DMS153 (cell line): ENCODE measurements around the gene ARSA.

ENCODE experiments used
- DNase-seq: peaks from one replicate; lab custom pipeline; 2025; lab: John Stamatoyannopoulos, UW

ARSA gene

GRCh38 chr22:50604256-50605001 is 23.5 kb downstream of the ARSA start:
- no peak for DNase-seq

GRCh38 chr22:50603511-50604255 is 24.3 kb downstream of the ARSA start:
- DNase-seq = no peak

- no peak for DNase-seq
Observed at GRCh38 chr22:50602338-50602700, 25.6 kb downstream of the ARSA start.

GRCh38 chr22:50601669-50602337 is 26.1 kb downstream of the ARSA start:
- no peak for DNase-seq

- no peak for DNase-seq
Observed at GRCh38 chr22:50600967-50601668, 26.8 kb downstream of the ARSA start.

- DNase-seq = no peak
Observed at GRCh38 chr22:50600538-50600937, 27.4 kb downstream of the ARSA start, which contains the start of gene MAPK8IP2. TSS of gene MAPK8IP2 (plus strand) at chr22:50600793. CDS start at chr22:50600819, 26 bp downstream.

GRCh38 chr22:50599816-50600455 is 28.0 kb downstream of the ARSA start:
- no peak for DNase-seq

- DNase-seq = no peak
Observed at GRCh38 chr22:50597097-50597496, 30.9 kb downstream of the ARSA start.

- DNase-seq = no peak
Observed at GRCh38 chr22:50595189-50595588, 32.8 kb downstream of the ARSA start.

GRCh38 chr22:50587407-50587806 is 40.5 kb downstream of the ARSA start:
- no peak for DNase-seq

GRCh38 chr22:50586416-50586815 is 41.5 kb downstream of the ARSA start:
- DNase-seq = no peak

- no peak for DNase-seq
Observed at GRCh38 chr22:50585781-50586180, 42.2 kb downstream of the ARSA start.

GRCh38 chr22:50585238-50585637 is 42.7 kb downstream of the ARSA start:
- no peak for DNase-seq

GRCh38 chr22:50584106-50585096 is 43.6 kb downstream of the ARSA start:
- DNase-seq = no peak

GRCh38 chr22:50583294-50583861 is 44.6 kb downstream of the ARSA start:
- DNase-seq = no peak

- DNase-seq = peak; percentile 97
Observed at GRCh38 chr22:50582493-50583293, 45.3 kb downstream of the ARSA start, which contains the start of gene CHKB. TSS of gene CHKB (minus strand) at chr22:50582849. CDS start at chr22:50582781, 68 bp downstream.

GRCh38 chr22:50581950-50582492 is 45.9 kb downstream of the ARSA start:
- DNase-seq = no peak

- no peak for DNase-seq
Observed at GRCh38 chr22:50581031-50581949, 46.7 kb downstream of the ARSA start.
